ENCODE results near the gene PTPRG. TPM values are rescaled to one million over a fixed set of nuclear protein-coding genes. Genes with fewer than 3 reads are reported as not detected.

Gene PTPRG
- total RNA-seq, 1 experiment from 2014 or later, result 69.3 TPM

DNA sequence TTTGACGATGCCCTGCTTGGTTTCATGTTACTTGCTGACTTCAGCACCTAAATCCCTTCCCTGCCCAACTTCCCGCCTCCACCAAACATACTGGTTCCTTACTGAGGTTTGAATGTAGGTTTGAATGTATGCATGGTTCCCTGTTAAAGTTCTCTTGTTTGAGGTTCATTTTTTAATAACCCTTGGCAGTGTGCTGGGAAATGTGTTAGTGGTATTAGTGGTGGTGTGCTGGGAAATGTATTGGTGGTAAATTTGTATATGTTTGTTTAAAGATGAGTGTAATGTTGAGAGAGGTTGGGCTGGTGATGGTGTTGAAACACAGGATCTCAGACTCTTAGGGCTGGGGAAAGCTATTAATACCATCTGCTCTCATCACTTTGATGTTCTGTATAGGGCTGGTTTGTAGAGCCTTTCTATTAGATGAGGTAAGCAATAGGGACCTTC is 392.7 kb downstream of the PTPRG start:
- H3K4me3 Mint-ChIP-seq, result no peak overlapping the region
- Histone ChIP-seq H3K9ac (ENCODE audit: extremely low read depth, insufficient read length, low read length) (no peak overlapping the region), H3T11ph (ENCODE audit: low read length) (no peak overlapping the region), H2AK5ac (ENCODE audit: insufficient read length, low read length) (no peak overlapping the region), H3K79me1 (ENCODE audit: insufficient read depth, low read depth, low read length, poor library complexity, severe bottlenecking) (no peaks in the 10 kb centered on the region), H3K23me2 (ENCODE audit: insufficient read length, low read depth, low read length, poor library complexity, severe bottlenecking) (no peaks in the 10 kb centered on the region), H3K79me2 (ENCODE audit: insufficient read depth, low read length) (peaks cover 9% of the 10 kb centered on the region; the same call in 1 of the 2 replicates), H4K91ac (ENCODE audit: insufficient read length, low read depth, low read length) (no peak overlapping the region), H4K8ac (replicated peaks; ENCODE audit: insufficient read length, low read depth, low read length) (no peak overlapping the region), H2AFZ (ENCODE audit: low read length) (no peak overlapping the region), H3K56ac (ENCODE audit: insufficient read length, low read depth, low read length) (no peak overlapping the region), H2BK12ac (ENCODE audit: insufficient read length, low read depth, low read length) (no peak overlapping the region), H4K20me1 (ENCODE audit: control insufficient read depth, insufficient read depth, insufficient read length) (no peaks in the 10 kb centered on the region), H3K27ac (ENCODE audit: insufficient read length, low read depth, low read length) (no peak overlapping the region), H3K23ac (ENCODE audit: insufficient read length, low read depth, low read length) (no peak overlapping the region), H3K14ac (ENCODE audit: insufficient read depth, low read length) (no peak overlapping the region), H2BK120ac (ENCODE audit: low read depth, low read length, poor library complexity, severe bottlenecking) (no peak overlapping the region), H4K5ac (ENCODE audit: insufficient read length, low read depth, low read length) (no peak overlapping the region), H3K9me3 (ENCODE audit: control insufficient read depth, low read depth, low read length) (no peaks in the 10 kb centered on the region), H3K4ac (ENCODE audit: low read depth, low read length) (no peak overlapping the region), H3K4me1 (ENCODE audit: insufficient read depth, low read length) (peaks cover 23% of the 10 kb centered on the region; the same call in 1 of the 2 replicates), H2BK15ac (ENCODE audit: low read depth, low read length) (no peak overlapping the region), H2BK5ac (ENCODE audit: insufficient read length, low read length) (no peak overlapping the region), H3K27me3 (ENCODE audit: insufficient read depth, low read length) (no peaks in the 10 kb centered on the region), H3K4me2 (ENCODE audit: insufficient read depth, insufficient read length, low read length) (no peak overlapping the region), H3K18ac (ENCODE audit: insufficient read length, low read depth, low read length) (no peak overlapping the region), H2BK20ac (ENCODE audit: low read depth, low read length, poor library complexity, severe bottlenecking) (no peak overlapping the region)
- no peak overlapping the region for H3K27ac Mint-ChIP-seq
- TF ChIP-seq, protein P1, sequence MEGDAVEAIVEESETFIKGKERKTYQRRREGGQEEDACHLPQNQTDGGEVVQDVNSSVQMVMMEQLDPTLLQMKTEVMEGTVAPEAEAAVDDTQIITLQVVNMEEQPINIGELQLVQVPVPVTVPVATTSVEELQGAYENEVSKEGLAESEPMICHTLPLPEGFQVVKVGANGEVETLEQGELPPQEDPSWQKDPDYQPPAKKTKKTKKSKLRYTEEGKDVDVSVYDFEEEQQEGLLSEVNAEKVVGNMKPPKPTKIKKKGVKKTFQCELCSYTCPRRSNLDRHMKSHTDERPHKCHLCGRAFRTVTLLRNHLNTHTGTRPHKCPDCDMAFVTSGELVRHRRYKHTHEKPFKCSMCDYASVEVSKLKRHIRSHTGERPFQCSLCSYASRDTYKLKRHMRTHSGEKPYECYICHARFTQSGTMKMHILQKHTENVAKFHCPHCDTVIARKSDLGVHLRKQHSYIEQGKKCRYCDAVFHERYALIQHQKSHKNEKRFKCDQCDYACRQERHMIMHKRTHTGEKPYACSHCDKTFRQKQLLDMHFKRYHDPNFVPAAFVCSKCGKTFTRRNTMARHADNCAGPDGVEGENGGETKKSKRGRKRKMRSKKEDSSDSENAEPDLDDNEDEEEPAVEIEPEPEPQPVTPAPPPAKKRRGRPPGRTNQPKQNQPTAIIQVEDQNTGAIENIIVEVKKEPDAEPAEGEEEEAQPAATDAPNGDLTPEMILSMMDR (conservative IDR thresholded peaks at IDR 0.05), result no peak
- no CpG with 5 or more reads among the region's 2 CpGs for WGBS (ENCODE audit: extremely low coverage, insufficient read length, low lambda C conversion rate)
- H3K9me3 Mint-ChIP-seq, result no peaks in the 10 kb centered on the region
- H3K4me1 Mint-ChIP-seq, result peaks cover 33 to 51% of the 10 kb centered on the region in 2 experiments
- DNase-seq, result no peak
- no peaks in the 10 kb centered on the region; a peak in 1 of 7 replicates for H3K36me3 Mint-ChIP-seq (ENCODE audit: insufficient read depth in 1 of 3, low read depth in 3 of 3)
- H3K27me3 Mint-ChIP-seq (ENCODE audit: low read depth), result no peaks in the 10 kb centered on the region
